Endothelial cell of umbilical vein (primary cell): ENCODE data around the gene SLC39A9. TPM values are rescaled to one million over a fixed set of nuclear protein-coding genes. Genes with fewer than 3 reads are reported as not detected.

Experiments
- BruUV-seq: library from RNA; stranded (reverse); fragments of 400-500 nt; replicated peaks from 2 replicates; lab custom pipeline; 2021; lab: Mats Ljungman, UMichigan
- CTCF ChIA-PET: fragments of 300-600, 350-600 bp; sonication (Branson Sonifier 250); formaldehyde crosslinking; loops from one replicate; lab custom pipeline; 2021; ENCODE audit warnings: antibody characterized with exemption, inconsistent platforms; lab: Charles Lee
- POLR2A ChIA-PET: fragments of 300-600, 350-600 bp; sonication (Branson Sonifier 250); formaldehyde crosslinking; loops from one replicate; lab custom pipeline; 2021; ENCODE audit warnings: antibody characterized with exemption, inconsistent platforms; lab: Charles Lee
- DNase-seq: peaks from one replicate; pipeline ENCODE4 v3.0.0-alpha.2; 2011; ENCODE audit warnings: low read depth, low spot score
- FAIRE-seq: peaks from 2 replicates; lab custom pipeline; 2011; peaks lifted over from hg19 to GRCh38; lab: Jason Lieb, UNC
- H2AFZ ChIP-seq: 2 replicates; pipeline ENCODE4 v1.6.0; 2012; ENCODE audit warnings: low read depth, low read length, control low read depth, inconsistent platforms
- H3K27ac ChIP-seq: 2 replicates; pipeline ENCODE4 v1.5.1; 2011; ENCODE audit warnings: low read depth, mild to moderate bottlenecking, control low read depth, low read length, moderate library complexity; ENCODE audit not compliant: insufficient read depth
- H3K27me3 ChIP-seq, 2 experiments: 2 replicates each; pipeline versions ENCODE4 v1.6.0 to v1.6.1; 2011; ENCODE audit warnings: low read length in 2 of 2, mixed read lengths in 1 of 2; ENCODE audit not compliant: control insufficient read depth in 2 of 2, insufficient read depth in 2 of 2
- H3K36me3 ChIP-seq, 2 experiments: 2 replicates in 1 of 2; 3 replicates in 1 of 2; pipeline ENCODE4 v1.5.1; 2011; ENCODE audit warnings: low read length in 2 of 2, mild to moderate bottlenecking in 1 of 2, moderate library complexity in 1 of 2; ENCODE audit not compliant: control insufficient read depth in 2 of 2, insufficient read depth in 2 of 2; ENCODE audit errors: extremely low read depth in 1 of 2
- H3K4me1 ChIP-seq: 3 replicates; pipeline ENCODE4 v1.5.1; 2011; ENCODE audit warnings: mild to moderate bottlenecking, low read length; ENCODE audit not compliant: control insufficient read depth, insufficient read depth; ENCODE audit errors: extremely low read depth
- H3K4me2 ChIP-seq: 2 replicates; pipeline ENCODE4 v1.6.1; 2011; ENCODE audit warnings: low read length, control low read depth, mixed read lengths; ENCODE audit not compliant: insufficient read depth
- H3K4me3 ChIP-seq, 3 experiments: fragments of 200-600 bp in 1 of 3; sonication (generic), shearing (Covaris generic) in 1 of 3; replicated peaks in 1 of 3; 2 replicates each; pipeline ENCODE4 v1.5.1; 2011 to 2016; ENCODE audit warnings: control low read depth in 3 of 3, low read length in 3 of 3, mild to moderate bottlenecking in 2 of 3, inconsistent platforms in 1 of 3, low read depth in 1 of 3, moderate library complexity in 1 of 3; ENCODE audit not compliant: insufficient read depth in 1 of 3
- H3K79me2 ChIP-seq: 2 replicates; pipeline ENCODE4 v1.6.0; 2012; ENCODE audit warnings: low read length, inconsistent platforms; ENCODE audit not compliant: control insufficient read depth, insufficient read depth
- H3K9ac ChIP-seq: replicated peaks from 2 replicates; pipeline ENCODE3; 2011; ENCODE audit warnings: low read length, control low read depth; ENCODE audit not compliant: insufficient read depth; ENCODE audit errors: extremely low read depth
- H3K9me1 ChIP-seq: replicated peaks from 3 replicates; pipeline ENCODE4 v1.6.0; 2011; ENCODE audit warnings: mild to moderate bottlenecking, low read length; ENCODE audit not compliant: control insufficient read depth, insufficient read depth; ENCODE audit errors: extremely low read depth
- H3K9me3 ChIP-seq: replicated peaks from 2 replicates; pipeline ENCODE4 v1.5.1; 2012; ENCODE audit warnings: low read length, inconsistent platforms; ENCODE audit not compliant: control insufficient read depth, insufficient read depth
- H4K20me1 ChIP-seq: replicated peaks from 2 replicates; pipeline ENCODE3; 2011; ENCODE audit warnings: mild to moderate bottlenecking, low read length; ENCODE audit not compliant: control insufficient read depth, insufficient read depth; ENCODE audit errors: extremely low read depth
- EZH2 ChIP-seq: IDR thresholded peaks from 2 replicates; pipeline ENCODE4 v1.6.1; 2012; ENCODE audit warnings: borderline replicate concordance, low read depth, mild to moderate bottlenecking, moderate library complexity, low read length, inconsistent platforms; ENCODE audit not compliant: severe bottlenecking
- FOS ChIP-seq: IDR thresholded peaks from 2 replicates; pipeline ENCODE4 v1.6.1; 2011; ENCODE audit warnings: mild to moderate bottlenecking, low read length, moderate library complexity, borderline replicate concordance; ENCODE audit not compliant: insufficient read depth
- GATA2 ChIP-seq: IDR thresholded peaks from 2 replicates; pipeline ENCODE4 v1.7.0; 2011; ENCODE audit warnings: low read depth, mild to moderate bottlenecking, moderate library complexity, mixed read lengths, low read length; ENCODE audit not compliant: insufficient read length, insufficient read depth
- JUN ChIP-seq: IDR thresholded peaks from 2 replicates; pipeline ENCODE4 v1.6.1; 2011; ENCODE audit warnings: borderline replicate concordance, low read depth; ENCODE audit not compliant: insufficient read length, insufficient read depth
- MAX ChIP-seq: IDR thresholded peaks from 2 replicates; pipeline ENCODE4 v1.6.1; 2011; ENCODE audit not compliant: insufficient read depth, insufficient read length
- MYC ChIP-seq: IDR thresholded peaks from one replicate; pipeline ENCODE4 v1.6.1; 2011; ENCODE audit warnings: mild to moderate bottlenecking, low read depth, low read length
- POLR2A ChIP-seq: IDR thresholded peaks from 2 replicates; pipeline ENCODE4 v1.6.1; 2012; ENCODE audit warnings: low read depth, mild to moderate bottlenecking, control low read depth, low read length
- POLR2AphosphoS5 ChIP-seq: IDR thresholded peaks from 2 replicates; pipeline ENCODE4 v1.6.1; 2012; ENCODE audit warnings: low read depth, mild to moderate bottlenecking, control low read depth, low read length, moderate library complexity; ENCODE audit not compliant: insufficient read depth
- dilution Hi-C: fragments of 300-500 bp; cut with MboI; formaldehyde crosslinking; loops from one replicate; pipeline ENCODE4 v1.15.0; 2019; ENCODE audit warnings: low sequenced_read_pairs; ENCODE audit not compliant: extremely low pct_ligation_motif_present
- intact Hi-C: fragments of 100-400 bp; cut with micrococcal nuclease; formaldehyde crosslinking; loops from one replicate; pipeline ENCODE4 v1.10.0; 2022
- polyA plus RNA-seq, 4 experiments: library from polyadenylated mRNA; depleted of rRNA in 3 of 4; stranded (reverse) in 3 of 4; unstranded in 1 of 4; fragments of >200 nt; gene quantifications; 2 replicates each; pipeline versions ENCODE4 v1.2.1 to v1.2.3, GENCODE V29; 2011 to 2012; ENCODE audit warnings: missing spikeins in 1 of 4
- total RNA-seq: library from RNA; stranded (reverse); gene quantifications from 2 replicates; pipeline ENCODE4 v1.2.3, GENCODE V29; 2021
- TF ChIP-seq, protein P1 (sequence below), 2 donors: IDR thresholded peaks; 1 replicate in 1 of 2; 2 replicates in 1 of 2; pipeline ENCODE4 v1.5.1; 2011; ENCODE audit warnings: low read length in 2 of 2, mild to moderate bottlenecking in 2 of 2, moderate library complexity in 2 of 2, control low read depth in 1 of 2, inconsistent platforms in 1 of 2, low read depth in 1 of 2; ENCODE audit not compliant: insufficient read depth in 1 of 2; ENCODE audit errors: extremely low read depth in 1 of 2

Gene SLC39A9
- total and polyA plus RNA-seq, 2 donors (not counting 3 experiments of a cell fraction or from before 2014, with no cell fraction given) = 39.8 to 55.2 TPM

DNA sequence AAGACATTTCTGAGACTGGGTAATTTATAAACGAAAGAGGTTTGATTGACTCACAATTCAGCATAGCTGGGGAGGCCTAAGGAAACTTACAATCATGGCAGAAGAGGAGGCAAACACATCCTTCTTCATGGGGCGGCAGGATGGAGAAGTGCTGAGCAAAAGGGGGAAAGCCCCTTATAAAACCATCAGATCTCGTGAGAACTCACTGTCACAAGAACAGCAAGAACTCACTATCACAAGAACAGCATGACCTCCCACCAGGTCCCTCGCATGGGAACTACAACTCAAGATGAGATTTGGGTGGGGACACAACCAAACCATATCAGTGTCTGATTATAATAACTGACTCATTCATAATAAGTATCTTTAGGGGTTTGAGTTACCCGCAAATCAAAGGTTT, 6.4 kb downstream of the SLC39A9 start:
- H4K20me1 ChIP-seq = peaks cover 4% of the 10 kb centered on the region
- intact Hi-C loops = no loop called here
- POLR2A ChIA-PET = no interaction called here
- no peak for DNase-seq
- H2AFZ ChIP-seq = no peak overlapping the region
- no peak overlapping the region for H3K27ac ChIP-seq
- dilution Hi-C loops = no loop called here
- FAIRE-seq = no peak
- TF ChIP-seq POLR2AphosphoS5 = no peak
- no peak for TF ChIP-seq EZH2
- no peak for TF ChIP-seq FOS
- TF ChIP-seq GATA2 = no peak
- TF ChIP-seq JUN = no peak
- no peak for TF ChIP-seq MAX
- TF ChIP-seq MYC = no peak
- TF ChIP-seq, protein P1, sequence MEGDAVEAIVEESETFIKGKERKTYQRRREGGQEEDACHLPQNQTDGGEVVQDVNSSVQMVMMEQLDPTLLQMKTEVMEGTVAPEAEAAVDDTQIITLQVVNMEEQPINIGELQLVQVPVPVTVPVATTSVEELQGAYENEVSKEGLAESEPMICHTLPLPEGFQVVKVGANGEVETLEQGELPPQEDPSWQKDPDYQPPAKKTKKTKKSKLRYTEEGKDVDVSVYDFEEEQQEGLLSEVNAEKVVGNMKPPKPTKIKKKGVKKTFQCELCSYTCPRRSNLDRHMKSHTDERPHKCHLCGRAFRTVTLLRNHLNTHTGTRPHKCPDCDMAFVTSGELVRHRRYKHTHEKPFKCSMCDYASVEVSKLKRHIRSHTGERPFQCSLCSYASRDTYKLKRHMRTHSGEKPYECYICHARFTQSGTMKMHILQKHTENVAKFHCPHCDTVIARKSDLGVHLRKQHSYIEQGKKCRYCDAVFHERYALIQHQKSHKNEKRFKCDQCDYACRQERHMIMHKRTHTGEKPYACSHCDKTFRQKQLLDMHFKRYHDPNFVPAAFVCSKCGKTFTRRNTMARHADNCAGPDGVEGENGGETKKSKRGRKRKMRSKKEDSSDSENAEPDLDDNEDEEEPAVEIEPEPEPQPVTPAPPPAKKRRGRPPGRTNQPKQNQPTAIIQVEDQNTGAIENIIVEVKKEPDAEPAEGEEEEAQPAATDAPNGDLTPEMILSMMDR (IDR thresholded peaks at IDR 0.05; ENCODE audit: extremely low read depth in 1 of 2, insufficient read depth in 1 of 2, low read depth in 1 of 2, low read length in 2 of 2) = no peak
- TF ChIP-seq POLR2A = no peak
- CTCF ChIA-PET = interaction anchor here (1.0 to 1.6 kb wide), 2 partner anchors 55 to 275 kb away, joined by 3 to 4 read pairs; no protein-coding TSS in a partner anchor
- H3K27me3 ChIP-seq = no peaks in the 10 kb centered on the region
- no peak overlapping the region for H3K9ac ChIP-seq
- H3K9me1 ChIP-seq = no peaks in the 10 kb centered on the region
- H3K4me2 ChIP-seq = no peak overlapping the region
- H3K36me3 ChIP-seq = no peaks in the 10 kb centered on the region
- peaks cover 50% of the 10 kb centered on the region for H3K79me2 ChIP-seq
- peaks cover 17% of the 10 kb centered on the region for H3K4me1 ChIP-seq
- no peaks in the 10 kb centered on the region for H3K9me3 ChIP-seq
- no TSS peak for BruUV-seq
- H3K4me3 ChIP-seq = no peak overlapping the region
